ENCODE measurements around the gene KRTAP5-2.

KRTAP5-2 gene

DNA sequence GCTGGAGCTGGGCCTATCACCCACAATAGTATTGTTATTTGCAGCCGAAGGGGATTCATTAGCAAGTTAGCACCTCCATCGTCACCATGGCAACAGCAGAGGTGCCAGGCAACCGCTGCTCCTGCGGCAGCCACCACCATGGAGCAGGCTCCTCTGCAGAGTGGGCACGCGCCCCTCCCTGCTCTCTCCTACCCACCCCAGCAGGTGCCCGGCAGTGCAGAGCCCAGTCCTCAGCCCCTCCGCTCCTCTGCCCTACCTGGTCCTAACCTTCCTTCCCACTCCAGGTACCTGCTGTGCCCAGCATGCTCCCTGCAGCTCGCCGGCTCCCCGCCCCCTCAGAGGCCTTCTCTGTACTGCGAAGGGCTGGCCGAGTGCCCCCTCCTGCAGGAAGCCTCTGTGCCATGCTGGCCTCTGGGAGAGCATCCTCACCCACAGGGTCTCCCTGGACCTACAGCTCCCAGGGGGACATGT is 29.6 kb downstream of the KRTAP5-2 start:
- no peak for DNase-seq (ENCODE audit: low read depth in 1 of 2, low spot score in 1 of 2)

DNA sequence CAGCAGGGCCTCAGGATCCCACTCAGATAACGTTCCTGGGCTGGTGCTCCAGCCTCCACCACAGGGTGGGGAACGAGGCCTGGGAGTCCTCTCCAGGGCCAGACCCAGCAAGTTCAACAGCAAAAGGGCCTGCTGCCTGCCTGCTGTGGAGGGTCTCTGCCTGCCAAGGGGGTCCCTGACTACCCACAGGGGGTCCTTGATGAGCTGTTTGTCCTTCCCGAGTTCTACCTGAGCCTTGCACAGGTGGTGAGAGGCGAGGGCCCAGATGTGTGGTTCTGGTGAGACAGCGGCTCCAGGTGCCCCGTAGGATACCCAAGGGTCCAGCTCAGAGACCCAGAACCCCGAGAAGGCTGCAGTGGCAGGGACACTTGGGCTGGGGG is 30.4 kb downstream of the KRTAP5-2 start:
- no peak for DNase-seq (ENCODE audit: low read depth in 1 of 2, low spot score in 1 of 2)

DNA sequence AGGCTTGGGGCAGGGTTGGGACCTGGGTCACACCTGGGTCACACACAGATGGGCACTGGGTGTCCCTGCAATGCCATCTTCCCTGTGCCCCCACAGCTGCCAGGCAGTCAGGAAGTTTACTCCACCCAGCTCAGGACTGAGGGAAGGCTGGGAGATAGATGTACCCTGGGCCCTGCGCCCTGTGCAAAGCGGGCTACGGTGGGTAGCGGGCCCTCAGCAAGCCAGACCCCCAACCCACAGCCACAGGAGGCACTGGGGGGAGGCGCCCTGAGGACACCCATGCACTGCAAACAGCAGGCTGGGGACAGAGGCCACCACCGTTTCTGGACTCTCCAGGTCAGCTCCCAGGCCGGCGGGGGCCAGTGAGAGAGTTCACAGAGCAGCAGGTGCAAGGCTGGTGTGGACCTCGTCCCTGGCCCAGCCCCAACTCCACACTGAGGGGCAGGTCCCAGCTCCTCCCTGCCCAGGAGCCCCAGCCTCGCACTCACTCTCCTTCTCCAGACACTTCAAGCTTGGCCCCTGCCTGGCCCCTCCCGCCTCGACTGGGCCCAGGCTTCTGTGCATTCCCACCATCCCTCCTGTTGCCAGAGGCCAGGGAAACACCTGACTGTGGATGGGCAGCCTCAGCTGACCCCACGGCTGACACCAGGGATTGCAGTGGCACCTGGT is 30.9 kb downstream of the KRTAP5-2 start:
- no peak for DNase-seq (ENCODE audit: low read depth in 1 of 2, low spot score in 1 of 2)

DNA sequence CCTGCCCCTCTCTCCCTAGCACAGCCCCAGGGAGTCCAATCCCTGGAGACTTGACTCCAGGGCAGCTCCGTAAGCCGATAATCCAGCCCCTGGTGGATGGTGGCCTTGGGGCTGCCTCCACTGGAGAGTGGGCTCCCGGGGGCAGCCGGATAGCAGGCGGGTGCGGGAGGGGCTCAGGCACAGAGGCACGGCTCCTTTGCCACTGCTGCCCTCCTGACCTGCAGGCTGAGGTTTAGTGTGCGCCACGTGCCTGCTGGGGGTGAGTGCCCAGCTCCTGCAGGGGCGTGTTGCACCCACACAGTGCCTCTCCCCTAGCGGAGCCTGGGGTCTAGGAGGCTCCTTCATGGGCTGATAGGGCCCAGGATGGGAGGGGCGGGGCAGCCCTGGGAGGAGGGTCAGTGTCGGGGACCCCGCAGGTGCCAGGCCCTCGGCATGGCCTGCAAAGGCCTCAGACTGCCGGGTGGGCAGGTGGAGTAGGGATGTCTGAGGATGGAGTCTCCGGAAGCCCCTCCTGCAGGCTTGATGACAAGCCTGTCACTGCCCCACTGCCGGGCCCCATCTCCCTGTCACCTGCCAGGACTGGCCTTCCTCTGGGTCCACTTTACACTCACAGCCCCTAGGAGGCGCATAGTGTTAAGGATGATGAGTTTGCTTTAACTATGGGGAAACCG is 31.6 kb downstream of the KRTAP5-2 start:
- DNase-seq (ENCODE audit: low read depth in 1 of 2, low spot score in 1 of 2): no peak

DNA sequence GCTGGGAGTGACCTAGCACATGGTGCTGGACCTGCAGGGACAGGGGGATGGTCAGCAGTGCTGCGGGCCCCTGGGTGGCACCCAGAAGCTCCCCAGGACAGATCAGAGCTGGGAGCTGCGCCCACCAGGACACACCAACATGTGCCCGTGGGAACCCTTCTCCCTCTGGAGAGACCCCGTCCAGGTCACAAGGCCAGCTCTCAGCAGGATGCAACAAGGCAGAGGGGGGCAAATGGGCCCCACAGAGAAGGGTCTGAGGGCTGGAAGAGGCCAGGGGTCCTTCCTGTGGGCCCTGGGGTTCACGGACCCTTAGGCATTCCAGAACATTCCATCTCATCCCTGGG is 32.2 kb downstream of the KRTAP5-2 start:
- DNase-seq (ENCODE audit: low read depth in 1 of 2, low spot score in 1 of 2): no peak

- no peak for DNase-seq (ENCODE audit: low read depth in 1 of 2, low spot score in 1 of 2)
Measured at GRCh38 chr11:1565173-1565903, 32.8 kb downstream of the KRTAP5-2 start.

- no peak for DNase-seq (ENCODE audit: low read depth in 1 of 2, low spot score in 1 of 2)
Measured at GRCh38 chr11:1564535-1565172, 33.4 kb downstream of the KRTAP5-2 start.

DNA sequence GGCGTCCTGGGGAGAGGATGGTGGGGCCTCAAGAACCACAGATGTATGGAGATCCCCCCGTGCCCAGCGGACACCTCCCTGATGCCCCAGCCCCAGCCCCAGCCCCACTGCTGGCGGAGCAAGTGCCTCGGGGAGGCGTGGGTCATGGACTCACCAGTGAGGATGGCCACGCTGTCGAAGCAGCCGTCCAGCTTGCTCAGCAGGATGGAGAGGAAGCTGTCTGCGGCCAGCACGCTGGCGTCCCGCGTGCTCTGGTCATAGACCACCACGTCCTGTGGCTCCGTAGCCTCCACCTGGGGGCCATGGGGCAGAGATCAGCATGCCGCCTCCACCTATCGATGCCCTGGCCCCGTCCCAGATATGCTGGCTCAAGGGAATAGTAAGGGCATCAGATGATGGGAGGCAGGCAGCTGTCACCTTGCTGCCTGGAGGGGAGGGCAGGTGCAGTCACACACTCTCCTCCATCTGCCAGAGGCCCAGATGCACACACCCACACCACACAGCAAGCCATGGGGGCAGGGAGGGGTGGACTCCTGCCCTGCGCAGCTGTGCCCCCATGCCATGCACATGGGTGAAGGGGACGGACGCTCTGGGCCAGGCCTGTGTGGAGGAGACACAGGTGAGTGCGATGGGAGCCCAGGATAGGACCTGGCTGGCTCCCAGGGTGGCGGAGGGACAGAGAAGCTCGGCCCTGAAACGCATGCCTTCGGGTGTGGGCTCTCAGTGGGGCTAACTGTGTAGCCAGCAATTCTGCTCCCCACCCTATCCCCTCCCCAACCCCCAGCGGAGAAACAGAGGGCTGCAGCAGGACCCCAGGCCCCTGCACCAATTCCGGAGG is 34.2 kb downstream of the KRTAP5-2 start:
- no peak for DNase-seq (ENCODE audit: low read depth in 1 of 2, low spot score in 1 of 2)

- no peak for DNase-seq (ENCODE audit: low read depth in 1 of 2, low spot score in 1 of 2)
Measured at GRCh38 chr11:1563149-1563638, 34.9 kb downstream of the KRTAP5-2 start.

GRCh38 chr11:1562469-1563148 is 35.5 kb downstream of the KRTAP5-2 start:
- no peak for DNase-seq (ENCODE audit: low read depth in 1 of 2, low spot score in 1 of 2)

GRCh38 chr11:1561955-1562354 is 36.1 kb downstream of the KRTAP5-2 start:
- no peak for DNase-seq (ENCODE audit: low read depth in 1 of 2, low spot score in 1 of 2)

DNA sequence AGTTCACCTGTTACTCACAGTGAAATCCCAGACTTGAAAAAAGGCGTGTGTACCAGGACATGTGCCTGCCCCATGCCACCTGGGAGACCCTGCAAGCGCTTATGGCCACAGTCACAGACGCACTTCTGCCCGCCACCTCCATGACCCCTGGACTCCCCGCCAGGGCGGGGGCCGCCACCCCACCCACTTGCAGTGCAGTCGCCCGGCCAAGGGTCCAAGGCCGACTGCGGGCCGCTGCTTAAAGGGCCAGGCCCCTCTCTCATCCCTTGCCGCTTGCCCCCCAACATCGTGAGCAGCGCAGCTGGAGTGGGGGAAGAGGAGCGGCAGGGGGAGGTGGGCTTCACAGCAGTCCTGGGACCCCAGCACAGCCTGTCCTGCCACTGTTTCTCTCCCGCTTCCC is 36.8 kb downstream of the KRTAP5-2 start:
- DNase-seq (ENCODE audit: low read depth in 1 of 2, low spot score in 1 of 2): no peak

GRCh38 chr11:1560649-1561251 is 37.3 kb downstream of the KRTAP5-2 start:
- no peak for DNase-seq (ENCODE audit: low read depth in 1 of 2, low spot score in 1 of 2)

GRCh38 chr11:1560002-1560648 is 38.0 kb downstream of the KRTAP5-2 start:
- DNase-seq (ENCODE audit: low read depth in 1 of 2, low spot score in 1 of 2): no peak

GRCh38 chr11:1559111-1559951 is 38.8 kb downstream of the KRTAP5-2 start:
- no peak for DNase-seq (ENCODE audit: low read depth in 1 of 2, low spot score in 1 of 2)

DNA sequence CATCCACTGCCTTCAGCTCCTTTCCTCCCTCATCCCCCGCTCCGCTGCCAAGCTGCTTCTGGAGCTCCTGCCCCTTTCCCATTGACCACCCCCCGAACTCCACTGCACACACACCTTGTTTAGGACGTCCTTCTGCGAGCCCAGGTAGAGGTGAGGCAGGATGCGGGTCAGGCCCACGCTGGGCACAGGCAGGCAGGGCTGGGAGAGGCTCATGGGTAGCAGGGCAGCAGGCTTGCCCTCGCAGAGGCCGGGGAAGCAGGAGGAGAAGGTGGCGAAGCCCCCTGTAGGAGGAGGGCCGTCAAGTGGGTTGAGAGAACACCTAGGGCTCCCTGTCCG is 39.4 kb downstream of the KRTAP5-2 start:
- no peak for DNase-seq (ENCODE audit: low read depth in 1 of 2, low spot score in 1 of 2)

DNA sequence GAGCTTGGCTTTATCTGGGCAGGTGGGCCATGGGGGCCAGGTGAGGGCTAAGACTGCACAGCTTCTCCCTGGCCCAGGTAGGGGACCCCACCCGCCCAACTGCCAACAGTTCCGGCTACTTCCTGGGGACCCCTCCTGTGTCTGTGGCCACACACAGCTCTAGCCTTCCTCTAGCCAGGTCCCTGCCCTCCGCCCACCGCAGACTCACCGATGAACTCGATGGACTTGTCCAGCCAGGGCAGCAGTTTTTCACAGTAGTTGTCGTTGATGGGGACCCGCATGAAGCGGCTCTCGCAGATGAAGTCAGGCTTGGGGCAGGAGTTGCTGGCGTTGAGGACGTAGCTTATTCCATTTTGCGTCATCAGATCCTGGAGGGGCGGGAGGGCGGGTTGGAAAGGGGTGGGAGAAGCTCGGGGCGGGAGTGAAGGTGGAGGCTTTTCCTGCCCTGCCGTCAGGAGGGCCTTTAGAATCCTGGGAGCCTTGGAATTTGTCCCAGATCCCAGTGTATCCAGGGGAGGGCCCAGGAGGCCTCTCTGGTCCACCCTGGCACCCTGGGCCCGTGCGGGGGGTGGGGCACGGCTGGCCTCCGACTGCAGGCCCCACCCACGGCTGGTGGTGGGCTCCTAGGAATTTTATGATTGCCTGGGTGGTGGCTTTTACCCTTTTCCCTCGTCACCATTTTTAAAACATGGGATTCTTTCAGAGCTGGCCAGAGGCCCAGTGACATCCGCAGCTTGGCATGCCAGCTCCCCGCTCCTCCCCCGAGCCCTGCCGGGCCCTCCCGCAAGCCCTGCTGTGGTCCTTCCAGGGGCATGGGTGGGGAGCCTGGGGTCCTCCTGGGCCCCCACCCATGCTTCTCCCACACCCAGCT is 40.0 kb downstream of the KRTAP5-2 start:
- DNase-seq (ENCODE audit: low read depth in 1 of 2, low spot score in 1 of 2): no peak

Data from activated CD4-positive, alpha-beta T cell treated with anti-CD3 and anti-CD28 coated beads, Interleukin-2, amount 50 U/mL, for 24 hours (primary cell).